K562 (cell line): ENCODE results near the gene XPNPEP1. TPM values are rescaled to one million over a fixed set of nuclear protein-coding genes. Genes with fewer than 3 reads are reported as not detected.

Source experiments
- FOXA1 ChIP-seq: fragments of 450-650 bp; IDR thresholded peaks from 2 replicates; pipeline ENCODE4 v1.6.1; 2016; ENCODE audit warnings: mild to moderate bottlenecking, borderline replicate concordance
- HIVEP1 ChIP-seq: fragments of 250-450 bp; sonication (Bioruptor Pico); IDR thresholded peaks from 2 replicates; pipeline ENCODE4 v1.4.0; 2020; ENCODE audit warnings: mild to moderate bottlenecking
- NR2C2 ChIP-seq, 2 experiments: fragments of 200-800 bp in 1 of 2; sonication (Bioruptor generic) in 1 of 2; sonication (generic) in 1 of 2; formaldehyde crosslinking in 1 of 2; IDR thresholded peaks; 2 replicates each; pipeline versions ENCODE4 v1.6.1 to v1.8.0; 2016 to 2022; ENCODE audit warnings: mild to moderate bottlenecking in 1 of 2, missing compliant biosample characterization in 1 of 2, missing genetic modification characterization in 1 of 2, missing genetic modification reagents in 1 of 2
- NR3C1 ChIP-seq: sonication (generic); formaldehyde crosslinking; IDR thresholded peaks from 2 replicates; pipeline ENCODE4 v1.8.1; 2022; ENCODE audit warnings: missing genetic modification reagents
- PCBP1 ChIP-seq: fragments of 200-400 bp; formaldehyde crosslinking; IDR thresholded peaks from 2 replicates; pipeline ENCODE4 v1.6.1; 2018; ENCODE audit warnings: mild to moderate bottlenecking, low read depth, low read length; ENCODE audit not compliant: poor library complexity, severe bottlenecking
- PTBP1 ChIP-seq: fragments of 200-400 bp; formaldehyde crosslinking; IDR thresholded peaks from 2 replicates; pipeline ENCODE4 v1.6.1; 2017; ENCODE audit warnings: low read depth, low read length
- PURB ChIP-seq: sonication (generic); formaldehyde crosslinking; IDR thresholded peaks from 2 replicates; pipeline ENCODE4 v1.9.0; 2021; ENCODE audit warnings: low read depth, mild to moderate bottlenecking, missing genetic modification reagents
- SIRT6 ChIP-seq: IDR thresholded peaks from one replicate; pipeline ENCODE4 v1.6.1; 2012; ENCODE audit warnings: low read depth, mild to moderate bottlenecking, control low read depth, inconsistent platforms, low read length, moderate library complexity
- TOE1 ChIP-seq, 2 experiments: fragments of 450-650 bp in 1 of 2; sonication (generic) in 1 of 2; formaldehyde crosslinking in 1 of 2; IDR thresholded peaks; 2 replicates each; pipeline versions ENCODE4 v1.7.1 to v1.8.0; 2016 to 2022; ENCODE audit warnings: borderline replicate concordance in 2 of 2, mild to moderate bottlenecking in 2 of 2, antibody characterized with exemption in 1 of 2, inconsistent platforms in 1 of 2, low read depth in 1 of 2, missing genetic modification reagents in 1 of 2, moderate library complexity in 1 of 2
- ZNF316 ChIP-seq: fragments of 450-650 bp; IDR thresholded peaks from 2 replicates; pipeline ENCODE4 v1.6.1; 2016
- ZNF408 ChIP-seq: fragments of 250-450 bp; sonication (Bioruptor Pico); IDR thresholded peaks from 2 replicates; pipeline ENCODE4 v1.4.0; 2020; ENCODE audit warnings: low read depth, mild to moderate bottlenecking, moderate library complexity
- polyA plus RNA-seq, 8 experiments: library from polyadenylated mRNA; depleted of rRNA in 4 of 8; stranded (reverse) in 5 of 8; unstranded in 3 of 8; fragments of >200 nt; fragmentation: Nextera tagmentation in 2 of 8; fragmentation: Illumina TruSeq in 1 of 8; extraction: Ambion mirVana in 2 of 8; extraction: Trizol in 1 of 8; gene quantifications; 2 replicates each; pipeline versions ENCODE4 v1.2.1 to v1.2.3, GENCODE V29; 2011 to 2014; ENCODE audit warnings: inconsistent platforms in 1 of 8, missing spikeins in 1 of 8
- total RNA-seq, 7 experiments: library from RNA; depleted of rRNA in 6 of 7; stranded (reverse); fragments of >200 nt in 6 of 7; fragmentation: Illumina TruSeq in 2 of 7; extraction: Trizol in 2 of 7; gene quantifications; 2 replicates each; pipeline versions ENCODE4 v1.2.1 to v1.2.3, GENCODE V29; 2011 to 2021; ENCODE audit warnings: low replicate concordance in 1 of 7
- TF ChIP-seq, protein P1 (sequence below): sonication (generic); formaldehyde crosslinking; IDR thresholded peaks from 2 replicates; pipeline ENCODE4 v1.9.0; 2022; ENCODE audit warnings: mild to moderate bottlenecking, missing genetic modification reagents
- TF ChIP-seq, protein P2 (sequence below), 2 experiments: fragments of 450-650 bp; IDR thresholded peaks; 2 replicates each; pipeline ENCODE4 v1.6.1; 2016; ENCODE audit warnings: mild to moderate bottlenecking in 2 of 2, borderline replicate concordance in 1 of 2, low read depth in 1 of 2, moderate library complexity in 1 of 2
- TF ChIP-seq, protein P3 (sequence below): fragments of 250-450 bp; sonication (Bioruptor Pico); IDR thresholded peaks from 2 replicates; pipeline ENCODE4 v1.8.0; 2021; ENCODE audit warnings: moderate library complexity, mild to moderate bottlenecking, inconsistent platforms

The XPNPEP1 gene
- total and polyA plus RNA-seq, 9 of the 15 experiments (the other 6 are each of a cell fraction or from before 2014, with no cell fraction given), result 24.2 to 93.5 (median 40.1) TPM

DNA sequence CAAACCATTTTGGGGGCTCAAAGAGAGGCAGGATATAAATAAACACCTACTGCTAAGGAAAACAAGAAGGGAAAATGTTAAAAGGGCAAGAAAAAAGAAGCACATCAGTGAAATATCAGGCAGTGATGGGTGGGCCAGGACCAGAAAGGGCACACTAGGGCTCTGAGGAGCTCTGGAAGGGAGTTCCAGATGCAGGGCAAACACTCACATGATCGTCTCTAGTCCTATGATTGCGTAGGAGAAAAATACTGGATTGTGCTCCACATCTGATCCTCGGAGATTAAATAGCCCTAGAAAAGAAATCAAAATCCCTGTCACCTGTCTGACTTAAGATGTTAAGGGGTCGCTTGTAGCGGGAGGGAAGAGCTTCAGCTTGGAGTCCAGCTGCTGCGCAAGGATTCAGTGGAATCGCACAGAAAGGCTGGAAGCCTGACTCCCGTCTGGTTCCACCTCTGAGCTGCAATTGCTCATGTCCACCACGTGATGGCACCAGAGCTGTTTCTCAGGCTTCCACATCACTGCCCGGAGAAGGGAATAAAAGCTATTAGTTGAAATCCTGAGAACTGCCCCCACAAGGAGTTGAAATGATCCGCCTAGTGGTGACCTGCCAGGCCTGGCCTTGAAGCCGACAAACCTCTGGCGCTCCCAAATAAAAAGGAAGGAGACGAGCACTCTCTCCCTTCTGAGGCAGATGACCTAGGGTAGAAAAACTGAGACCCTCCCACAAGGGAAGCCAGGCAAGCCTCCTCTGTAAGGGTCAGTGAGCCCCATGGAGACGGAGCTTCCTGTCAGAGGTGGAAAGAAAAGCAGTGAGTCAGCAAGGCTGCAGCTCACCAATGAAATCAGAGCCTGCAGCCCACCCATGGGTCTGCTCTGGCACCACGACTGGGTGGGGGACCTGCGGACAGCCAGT, 39.2 kb downstream of the XPNPEP1 start (continued):
- TF ChIP-seq, protein P1, sequence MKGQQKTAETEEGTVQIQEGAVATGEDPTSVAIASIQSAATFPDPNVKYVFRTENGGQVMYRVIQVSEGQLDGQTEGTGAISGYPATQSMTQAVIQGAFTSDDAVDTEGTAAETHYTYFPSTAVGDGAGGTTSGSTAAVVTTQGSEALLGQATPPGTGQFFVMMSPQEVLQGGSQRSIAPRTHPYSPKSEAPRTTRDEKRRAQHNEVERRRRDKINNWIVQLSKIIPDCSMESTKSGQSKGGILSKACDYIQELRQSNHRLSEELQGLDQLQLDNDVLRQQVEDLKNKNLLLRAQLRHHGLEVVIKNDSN, result peak; percentile 68
- TF ChIP-seq, protein P2, sequence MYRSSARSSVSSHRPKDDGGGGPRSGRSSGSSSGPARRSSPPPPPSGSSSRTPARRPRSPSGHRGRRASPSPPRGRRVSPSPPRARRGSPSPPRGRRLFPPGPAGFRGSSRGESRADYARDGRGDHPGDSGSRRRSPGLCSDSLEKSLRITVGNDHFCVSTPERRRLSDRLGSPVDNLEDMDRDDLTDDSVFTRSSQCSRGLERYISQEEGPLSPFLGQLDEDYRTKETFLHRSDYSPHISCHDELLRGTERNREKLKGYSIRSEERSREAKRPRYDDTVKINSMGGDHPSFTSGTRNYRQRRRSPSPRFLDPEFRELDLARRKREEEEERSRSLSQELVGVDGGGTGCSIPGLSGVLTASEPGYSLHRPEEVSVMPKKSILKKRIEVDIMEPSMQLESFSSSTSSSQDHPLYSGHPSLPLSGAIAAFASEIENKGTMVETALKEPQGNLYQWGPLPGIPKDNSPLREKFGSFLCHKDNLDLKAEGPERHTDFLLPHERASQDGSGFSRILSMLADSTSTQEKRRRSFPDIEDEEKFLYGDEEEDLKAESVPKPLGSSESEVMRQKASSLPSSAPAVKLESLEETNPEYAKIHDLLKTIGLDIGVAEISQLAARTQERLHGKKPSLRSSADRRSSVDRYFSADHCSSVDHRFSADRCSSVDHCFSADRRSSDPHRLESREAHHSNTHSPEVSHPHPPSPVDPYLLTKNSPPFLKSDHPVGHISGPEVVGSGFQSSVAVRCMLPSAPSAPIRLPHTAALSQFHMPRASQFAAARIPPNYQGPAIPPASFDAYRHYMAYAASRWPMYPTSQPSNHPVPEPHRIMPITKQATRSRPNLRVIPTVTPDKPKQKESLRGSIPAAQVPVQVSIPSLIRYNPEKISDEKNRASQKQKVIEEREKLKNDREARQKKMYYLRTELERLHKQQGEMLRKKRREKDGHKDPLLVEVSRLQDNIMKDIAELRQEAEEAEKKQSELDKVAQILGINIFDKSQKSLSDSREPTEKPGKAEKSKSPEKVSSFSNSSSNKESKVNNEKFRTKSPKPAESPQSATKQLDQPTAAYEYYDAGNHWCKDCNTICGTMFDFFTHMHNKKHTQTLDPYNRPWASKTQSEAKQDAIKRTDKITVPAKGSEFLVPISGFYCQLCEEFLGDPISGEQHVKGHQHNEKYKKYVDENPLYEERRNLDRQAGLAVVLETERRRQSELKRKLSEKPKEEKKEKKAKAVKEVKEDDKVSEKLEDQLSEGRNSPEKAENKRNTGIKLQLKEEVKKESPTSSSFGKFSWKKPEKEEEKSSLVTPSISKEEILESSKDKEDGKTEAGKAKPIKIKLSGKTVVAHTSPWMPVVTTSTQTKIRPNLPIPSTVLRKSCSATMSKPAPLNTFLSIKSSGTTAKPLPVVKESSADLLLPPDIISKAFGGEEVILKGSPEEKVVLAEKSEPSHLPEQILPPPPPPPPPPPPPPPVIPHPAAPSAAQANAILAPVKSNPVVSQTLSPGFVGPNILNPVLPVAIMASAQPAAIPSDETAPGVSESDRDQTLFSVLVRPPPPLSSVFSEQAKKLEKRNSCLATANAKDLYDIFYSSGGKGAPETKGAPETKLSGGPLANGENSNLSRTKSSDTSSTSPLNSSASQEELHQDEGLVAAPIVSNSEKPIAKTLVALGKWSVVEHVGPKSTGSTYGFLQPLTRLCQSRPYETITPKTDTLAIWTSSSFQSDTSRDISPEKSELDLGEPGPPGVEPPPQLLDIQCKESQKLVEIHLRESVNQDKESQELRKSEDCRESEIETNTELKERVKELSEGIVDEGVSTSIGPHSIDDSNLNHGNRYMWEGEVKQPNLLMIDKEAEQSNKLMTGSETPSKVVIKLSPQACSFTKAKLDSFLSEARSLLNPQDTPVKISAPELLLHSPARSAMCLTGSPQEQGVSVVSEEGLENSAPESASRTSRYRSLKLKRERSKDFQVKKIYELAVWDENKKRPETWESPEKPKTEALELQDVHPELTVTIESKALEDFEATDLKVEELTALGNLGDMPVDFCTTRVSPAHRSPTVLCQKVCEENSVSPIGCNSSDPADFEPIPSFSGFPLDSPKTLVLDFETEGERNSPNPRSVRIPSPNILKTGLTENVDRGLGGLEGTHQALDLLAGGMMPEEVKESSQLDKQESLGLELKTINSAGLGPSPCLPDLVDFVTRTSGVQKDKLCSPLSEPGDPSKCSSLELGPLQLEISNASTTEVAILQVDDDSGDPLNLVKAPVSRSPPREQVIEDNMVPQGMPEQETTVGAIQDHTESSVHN (IDR thresholded peaks at IDR 0.05; ENCODE audit: borderline replicate concordance in 1 of 2, low read depth in 1 of 2), result no peak
- TF ChIP-seq PTBP1 (no peak), NR3C1 (CRISPR knock-in tag) (no peak), PCBP1 (no peak), ZNF408 (CRISPR knock-in tag) (no peak), TOE1 (IDR thresholded peaks at IDR 0.05; ENCODE audit: borderline replicate concordance) (peak; percentile 75; the same call in 1 of the 2 replicates), TOE1 (CRISPR knock-in tag; IDR thresholded peaks at IDR 0.05; ENCODE audit: borderline replicate concordance, low read depth) (no peak), ZNF316 (0 out of 2 replicates have a peak, but pooled peaks have one; percentile 20), HIVEP1 (CRISPR knock-in tag) (no peak), NR2C2 (CRISPR knock-in tag; IDR thresholded peaks at IDR 0.05) (no peak), NR2C2 (tag; IDR thresholded peaks at IDR 0.05) (peak; percentile 33; the same call in 1 of the 2 replicates), PURB (CRISPR knock-in tag) (no peak), SIRT6 (no peak), FOXA1 (no peak)
- TF ChIP-seq, protein P3, sequence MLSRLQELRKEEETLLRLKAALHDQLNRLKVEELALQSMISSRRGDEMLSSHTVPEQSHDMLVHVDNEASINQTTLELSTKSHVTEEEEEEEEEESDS (CRISPR knock-in tag), result no peak
